Adrenal gland (tissue), 12 donors: ENCODE results near the gene SNRNP27. TPM values are rescaled to one million over a fixed set of nuclear protein-coding genes. Genes with fewer than 3 reads are reported as not detected.

Experiments used
- DNase-seq, 7 donors: peaks; one replicate each; pipeline ENCODE4 v3.0.0-alpha.2; 2019 to 2020
- H3K27ac ChIP-seq, 5 donors: fragments of 200-600 bp; sonication (generic) in 4 of 5; 1 replicate in 3 of 5; 2 replicates in 2 of 5; pipeline versions ENCODE4 v1.5.1 to v1.8.0; 2016 to 2020; ENCODE audit warnings: mild to moderate bottlenecking in 1 of 5
- H3K27me3 ChIP-seq: fragments of 200-600 bp; 2 replicates; pipeline ENCODE4 v1.8.0; 2021
- H3K36me3 ChIP-seq, 2 donors: fragments of 200-600 bp; replicated peaks in 1 of 2; 1 replicate in 1 of 2; 2 replicates in 1 of 2; pipeline versions ENCODE4 v1.5.1 to v1.8.0; 2018 to 2022
- H3K4me1 ChIP-seq, 2 donors: fragments of 200-600 bp; replicated peaks in 1 of 2; 1 replicate in 1 of 2; 2 replicates in 1 of 2; pipeline versions ENCODE4 v1.5.1 to v1.8.0; 2018 to 2021
- H3K4me3 ChIP-seq, 4 donors: fragments of 200-600 bp; sonication (generic) in 3 of 4; one replicate each; pipeline ENCODE4 v1.5.1; 2016 to 2018
- H3K9me3 ChIP-seq, 3 donors: fragments of 200-600 bp; sonication (generic) in 1 of 3; replicated peaks in 1 of 3; 1 replicate in 2 of 3; 2 replicates in 1 of 3; pipeline versions ENCODE4 v1.5.1 to v1.8.0; 2016 to 2021
- CTCF ChIP-seq, 6 experiments: fragments of 450-650 bp in 4 of 6; fragments of 200-600 bp in 2 of 6; sonication (generic) in 1 of 6; IDR thresholded peaks; 1 replicate in 5 of 6; 2 replicates in 1 of 6; pipeline versions ENCODE4 v1.5.1 to v1.8.0; 2016 to 2021; ENCODE audit warnings: antibody characterized with exemption in 6 of 6, mild to moderate bottlenecking in 2 of 6, moderate library complexity in 1 of 6
- POLR2A ChIP-seq, 2 donors: fragments of 450-650 bp; IDR thresholded peaks; one replicate each; pipeline ENCODE4 v1.6.1; 2017; ENCODE audit warnings: antibody characterized with exemption in 2 of 2, mild to moderate bottlenecking in 2 of 2, moderate library complexity in 1 of 2
- WGBS, 4 donors: extraction: QIAGEN DNeasy Blood & Tissue Kit in 2 of 4; methylation state at CpG; one replicate each; pipeline versions ENCODE4 v1.1.5 to v1.1.7; 2013 to 2017; 5-methylcytosine and 5-hydroxymethylcytosine counted together
- intact Hi-C, 2 donors: fragments of 100-400 bp; cut with DNase I; formaldehyde crosslinking; loops; one replicate each; pipeline versions ENCODE4 v1.14.1 to v1.15.0; 2022 to 2023
- polyA plus RNA-seq, 3 donors: library from polyadenylated mRNA; stranded (reverse); fragments of 200-250 nt in 2 of 3; fragments of 350-450 nt in 1 of 3; fragmentation: Illumina TruSeq in 1 of 3; extraction: RNeasy Lipid Tissue Mini Kit (QIAGEN cat#74804) in 1 of 3; gene quantifications; one replicate each; pipeline ENCODE4 v1.2.3, GENCODE V29; 2013 to 2014
- total RNA-seq, 9 donors: library from RNA; depleted of rRNA in 4 of 9; stranded (reverse); fragments of >200 nt in 4 of 9; fragments of 120-200 nt in 1 of 9; fragmentation: NEBNext Ultra II Directional in 1 of 9; extraction: Animal tissue kit (Norgen Biotek cat#: 25700) in 1 of 9; gene quantifications; one replicate each; pipeline versions ENCODE4 v1.1.0 to v1.2.4, GENCODE V29; 2013 to 2023
- donor health status: healthy with polysubstance abuse.
- donor health status: Bipolar disorder and iron deficiency.
- donor health status: DM: yes; HTN: yes; CAD: no.
- donor health status: DM: no; HTN: no; CAD: no.
- donor health status: DM: no; HTN: no; CAD: no.
- donor health status: DM: yes; HTN: yes; CAD: no.

Gene SNRNP27
- total and polyA plus RNA-seq, 12 donors: 25.1 to 76.0 (median 45.2) TPM

- intact Hi-C loops: no loop called here
- Histone ChIP-seq H3K4me3 (no peak overlapping the region), H3K27ac (peak overlapping the region in 1 of 5 donors; percentile 27), H3K9me3 (no peaks in the 10 kb centered on the region), H3K36me3 (peaks cover 0 to 78% of the 10 kb centered on the region in 2 donors), H3K27me3 (no peaks in the 10 kb centered on the region), H3K4me1 (peaks cover 0 to 3% of the 10 kb centered on the region in 2 donors)
- WGBS, 4 donors: 66 to 72% (median 67%) methylated on average over 8 of the region's 8 CpGs
- no peak for TF ChIP-seq CTCF (IDR thresholded peaks at IDR 0.05)
- TF ChIP-seq POLR2A (IDR thresholded peaks at IDR 0.05): no peak
- DNase-seq: peak in 1 of 7 donors; percentile 19
Observed at GRCh38 chr2:69902213-69902922, 8.6 kb downstream of the SNRNP27 start.

- Histone ChIP-seq H3K4me3 (no peak overlapping the region), H3K27me3 (no peaks in the 10 kb centered on the region), H3K27ac (no peak overlapping the region), H3K4me1 (no peaks in the 10 kb centered on the region), H3K9me3 (no peaks in the 10 kb centered on the region), H3K36me3 (peaks cover 0 to 69% of the 10 kb centered on the region in 2 donors)
- intact Hi-C loops: loop anchor here in 1 of 2 donors (5.0 kb wide), 1 partner anchor 245 kb away; no protein-coding TSS in a partner anchor
- no peak for TF ChIP-seq POLR2A (IDR thresholded peaks at IDR 0.05)
- TF ChIP-seq CTCF (IDR thresholded peaks at IDR 0.05): no peak
- DNase-seq: no peak
Observed at GRCh38 chr2:69907216-69907615, 13.5 kb downstream of the SNRNP27 start.

- H3K9me3 ChIP-seq: no peaks in the 10 kb centered on the region
- H3K27me3 ChIP-seq: no peaks in the 10 kb centered on the region
- intact Hi-C loops: loop anchor here in 1 of 2 donors (10.0 kb wide), 2 partner anchors 153 to 233 kb away; no protein-coding TSS in a partner anchor
- TF ChIP-seq CTCF (IDR thresholded peaks at IDR 0.05) (peak; percentile 41 to 72 (median 64)), POLR2A (IDR thresholded peaks at IDR 0.05) (no peak)
- no peak overlapping the region for H3K4me3 ChIP-seq
- peak overlapping the region in 2 of 5 donors; percentile 3 to 99 for H3K27ac ChIP-seq
- no peak for DNase-seq
- peaks cover 6 to 19% of the 10 kb centered on the region in 2 donors for H3K4me1 ChIP-seq
- WGBS, 4 donors: 0 to 3% (median 2%) methylated on average over 2 of the region's 2 CpGs
- peaks cover 0 to 35% of the 10 kb centered on the region in 2 donors for H3K36me3 ChIP-seq
Observed at GRCh38 chr2:69911985-69912563, 18.3 kb downstream of the SNRNP27 start.

- Histone ChIP-seq H3K27me3 (no peaks in the 10 kb centered on the region), H3K36me3 (peaks cover 0 to 14% of the 10 kb centered on the region in 2 donors), H3K27ac (peak overlapping the region; percentile 88 to 99 (median 95)), H3K4me3 (peak overlapping the region in 3 of 4 donors; percentile 8 to 70 (median 47)), H3K9me3 (no peaks in the 10 kb centered on the region), H3K4me1 (peaks cover 6 to 29% of the 10 kb centered on the region in 2 donors)
- 0 to 1% (median 0%) methylated on average over 19 to 56 of the region's 56 CpGs for WGBS, 4 donors
- peak in 2 of 6 experiments; percentile 4 to 9 for TF ChIP-seq CTCF (IDR thresholded peaks at IDR 0.05)
- peak; percentile 78 to 79 for TF ChIP-seq POLR2A (IDR thresholded peaks at IDR 0.05)
- DNase-seq: peak; percentile 100
- intact Hi-C loops: loop anchor here in 1 of 2 donors (10.0 kb wide), 2 partner anchors 150 to 230 kb away; no protein-coding TSS in a partner anchor
Observed at GRCh38 chr2:69914164-69914949, 20.6 kb downstream of the SNRNP27 start.
